ENCODE measurements around the gene RNF212.

- TF ChIP-seq EZH2 (IDR thresholded peaks at IDR 0.05; ENCODE audit: insufficient read depth, poor library complexity, severe bottlenecking) (no peak), EZH2phosphoT487 (IDR thresholded peaks at IDR 0.05; ENCODE audit: insufficient read depth, low read depth) (no peak)
Measured at GRCh38 chr4:1116838-1117237, 3.5 kb upstream of the RNF212 start.

Measured in GM23248 (cell line).